Measurements from ENCODE around the gene SCN9A.

SCN9A gene

GRCh38 chr2:166188084-166188483 lies 187.7 kb downstream of the SCN9A start:
- Histone ChIP-seq H2AFZ (ENCODE audit: low read length) (no peak overlapping the region), H3K9me2 (ENCODE audit: low read depth, low read length) (no peaks in the 10 kb centered on the region), H3K4me1 (ENCODE audit: insufficient read depth, low read length, severe bottlenecking) (no peaks in the 10 kb centered on the region), H3K36me3 (ENCODE audit: insufficient read depth, low read length) (no peaks in the 10 kb centered on the region), H3F3A (ENCODE audit: insufficient read depth, low read length) (no peaks in the 10 kb centered on the region), H4K20me1 (ENCODE audit: insufficient read depth, low read length) (no peaks in the 10 kb centered on the region), H3K4me2 (ENCODE audit: low read length) (no peak overlapping the region), H3K27ac (ENCODE audit: low read depth, low read length, poor library complexity, severe bottlenecking) (no peak overlapping the region), H3K79me2 (ENCODE audit: insufficient read depth, low read length) (no peaks in the 10 kb centered on the region), H3K4me3 (ENCODE audit: low read depth, low read length, poor library complexity, severe bottlenecking) (no peak overlapping the region), H3K9me3 (ENCODE audit: low read length) (no peaks in the 10 kb centered on the region), H3K9ac (ENCODE audit: low read length) (no peak overlapping the region), H3K27me3 (ENCODE audit: insufficient read depth, low read length) (no peaks in the 10 kb centered on the region)
- TF ChIP-seq CTCF (IDR thresholded peaks at IDR 0.05; ENCODE audit: low read length) (no peak), EZH2 (IDR thresholded peaks at IDR 0.05; ENCODE audit: borderline replicate concordance, low read length) (no peak)

- no peaks in the 10 kb centered on the region for H3K4me1 ChIP-seq (ENCODE audit: insufficient read depth, low read length, severe bottlenecking)
- TF ChIP-seq EZH2 (IDR thresholded peaks at IDR 0.05; ENCODE audit: borderline replicate concordance, low read length) (no peak), CTCF (IDR thresholded peaks at IDR 0.05; ENCODE audit: low read length) (no peak)
- H3K79me2 ChIP-seq (ENCODE audit: insufficient read depth, low read length), result no peaks in the 10 kb centered on the region
- H3K9me3 ChIP-seq (ENCODE audit: low read length), result no peaks in the 10 kb centered on the region
- H3K27me3 ChIP-seq (ENCODE audit: insufficient read depth, low read length), result no peaks in the 10 kb centered on the region
- no peaks in the 10 kb centered on the region for H4K20me1 ChIP-seq (ENCODE audit: insufficient read depth, low read length)
- no peaks in the 10 kb centered on the region for H3K9me2 ChIP-seq (ENCODE audit: low read depth, low read length)
- H3K4me2 ChIP-seq (ENCODE audit: low read length), result no peak overlapping the region
- no peak overlapping the region for H3K9ac ChIP-seq (ENCODE audit: low read length)
- H3F3A ChIP-seq (ENCODE audit: insufficient read depth, low read length), result no peaks in the 10 kb centered on the region
- no peaks in the 10 kb centered on the region for H3K36me3 ChIP-seq (ENCODE audit: insufficient read depth, low read length)
- H3K27ac ChIP-seq (ENCODE audit: low read depth, low read length, poor library complexity, severe bottlenecking), result no peak overlapping the region
- H2AFZ ChIP-seq (ENCODE audit: low read length), result no peak overlapping the region
- no peak overlapping the region for H3K4me3 ChIP-seq (ENCODE audit: low read depth, low read length, poor library complexity, severe bottlenecking)
Observed at GRCh38 chr2:166184789-166185188, 191.0 kb downstream of the SCN9A start.

DNA sequence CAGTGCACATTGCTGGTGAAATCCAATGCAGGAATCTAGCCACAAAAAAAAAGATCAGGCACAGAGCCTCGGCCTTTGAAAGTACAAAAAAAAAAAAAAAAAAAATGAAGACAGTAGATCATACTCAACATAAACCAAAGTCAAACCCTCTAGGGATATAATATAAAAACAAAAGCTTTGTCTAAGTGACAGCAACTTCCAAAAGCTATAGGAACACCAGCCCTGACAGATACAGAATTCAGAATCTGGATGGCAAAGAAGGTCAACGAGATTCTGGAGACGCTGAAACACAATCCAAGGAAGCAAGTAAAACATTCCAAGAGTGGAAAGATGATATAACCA lies 194.0 kb downstream of the SCN9A start:
- H3K79me2 ChIP-seq (ENCODE audit: insufficient read depth, low read length), result no peaks in the 10 kb centered on the region
- no peaks in the 10 kb centered on the region for H3K9me2 ChIP-seq (ENCODE audit: low read depth, low read length)
- H3F3A ChIP-seq (ENCODE audit: insufficient read depth, low read length), result no peaks in the 10 kb centered on the region
- H3K4me2 ChIP-seq (ENCODE audit: low read length), result no peak overlapping the region
- no peaks in the 10 kb centered on the region for H3K4me1 ChIP-seq (ENCODE audit: insufficient read depth, low read length, severe bottlenecking)
- no peaks in the 10 kb centered on the region for H3K27me3 ChIP-seq (ENCODE audit: insufficient read depth, low read length)
- no peak overlapping the region for H3K4me3 ChIP-seq (ENCODE audit: low read depth, low read length, poor library complexity, severe bottlenecking)
- TF ChIP-seq CTCF (IDR thresholded peaks at IDR 0.05; ENCODE audit: low read length) (no peak), EZH2 (IDR thresholded peaks at IDR 0.05; ENCODE audit: borderline replicate concordance, low read length) (no peak)
- H4K20me1 ChIP-seq (ENCODE audit: insufficient read depth, low read length), result no peaks in the 10 kb centered on the region
- no peaks in the 10 kb centered on the region for H3K36me3 ChIP-seq (ENCODE audit: insufficient read depth, low read length)
- H3K9ac ChIP-seq (ENCODE audit: low read length), result no peak overlapping the region
- no peaks in the 10 kb centered on the region for H3K9me3 ChIP-seq (ENCODE audit: low read length)
- no peak overlapping the region for H3K27ac ChIP-seq (ENCODE audit: low read depth, low read length, poor library complexity, severe bottlenecking)
- no peak overlapping the region for H2AFZ ChIP-seq (ENCODE audit: low read length)
